ENCODE results near the gene TMCO1. TPM values are rescaled to one million over a fixed set of nuclear protein-coding genes. Genes with fewer than 3 reads are reported as not detected.
A peak's percentile ranks its signal among the peaks of the same experiment; 100 is the strongest.
"Not testable (repeated sequence)": the region's sequence is repeated elsewhere in the genome, so short reads cannot be mapped to it uniquely, and the experiment has no call there.

The TMCO1 gene
- total and polyA plus RNA-seq, 2 of the 13 experiments (the other 11 are each of a cell fraction or from before 2014, with no cell fraction given), result 106 to 119 TPM

GRCh38 chr1:165783519-165783918, 14.9 kb upstream of the TMCO1 start:
- H3K79me2 ChIP-seq (ENCODE audit: insufficient read depth, low read length); H3K27ac ChIP-seq (ENCODE audit: extremely low read length, insufficient read depth, low read length); H3K4me3 ChIP-seq (replicated peaks in 1 of 3; ENCODE audit: insufficient read depth in 1 of 3, low read depth in 2 of 3, low read length in 3 of 3); intact Hi-C loops (cut with micrococcal nuclease; ENCODE audit: unreplicated experiment); in situ Hi-C loops (cut with HindIII; ENCODE audit: extremely low pct_ligation_motif_present, low pct_unique_long_range_greater_than_20kb); FAIRE-seq; H2AFZ ChIP-seq (ENCODE audit: low read length); CTCF ChIA-PET (ENCODE audit: low intra/inter-chr PET ratio, low total read pairs); H3K27me3 ChIP-seq (ENCODE audit: control insufficient read depth in 1 of 2, insufficient read depth in 2 of 2, low read length in 2 of 2); H3K4me2 ChIP-seq (ENCODE audit: low read depth, low read length); H4K20me1 ChIP-seq (ENCODE audit: insufficient read depth, low read length); H3K9ac ChIP-seq (ENCODE audit: insufficient read depth, low read depth, low read length); BruUV-seq (replicated peaks); H3K9me3 ChIP-seq (ENCODE audit: low read length); H3K36me3 ChIP-seq (replicated peaks in 1 of 2; ENCODE audit: control insufficient read depth in 1 of 2, insufficient read depth in 2 of 2, low read length in 2 of 2); ATAC-seq; TF ChIP-seq FOXA1 (IDR thresholded peaks at IDR 0.05): not testable (repeated sequence)
- peak; percentile 32 for DNase-seq (ENCODE audit: low spot score)
- H3K4me1 ChIP-seq (ENCODE audit: insufficient read depth, low read length), result peaks cover 25% of the 10 kb centered on the region
- POLR2A ChIA-PET, result interaction anchor here (1.6 kb wide), 1 partner anchor 14 kb away, joined by 20 read pairs; the partner anchor contains the start of gene TMCO1
- WGBS (ENCODE audit: low lambda C conversion rate), result 15% methylated on average over 5 of the region's 11 CpGs
- TF ChIP-seq FOXA1 (CRISPR knock-in tag; IDR thresholded peaks at IDR 0.05), result peak; percentile 71
- TF ChIP-seq FOXA3 (CRISPR knock-in tag; IDR thresholded peaks at IDR 0.05), result peak; percentile 61
- TF ChIP-seq FOXK1 (CRISPR knock-in tag; IDR thresholded peaks at IDR 0.05; ENCODE audit: borderline replicate concordance, low read depth), result peak; percentile 40; the same call in 1 of the 2 replicates
- TF ChIP-seq BCL6 (CRISPR knock-in tag; IDR thresholded peaks at IDR 0.05), result 0 out of 2 replicates have a peak, but pooled peaks have one; percentile 19
- 0 out of 2 replicates have a peak, but pooled peaks have one; percentile 11 for TF ChIP-seq GATAD2A (CRISPR knock-in tag; IDR thresholded peaks at IDR 0.05)
- TF ChIP-seq ZMYM4 (CRISPR knock-in tag; IDR thresholded peaks at IDR 0.05), result peak; percentile 64
- TF ChIP-seq THAP9 (CRISPR knock-in tag; IDR thresholded peaks at IDR 0.05; ENCODE audit: borderline replicate concordance), result peak; percentile 88
- TF ChIP-seq, protein P1, sequence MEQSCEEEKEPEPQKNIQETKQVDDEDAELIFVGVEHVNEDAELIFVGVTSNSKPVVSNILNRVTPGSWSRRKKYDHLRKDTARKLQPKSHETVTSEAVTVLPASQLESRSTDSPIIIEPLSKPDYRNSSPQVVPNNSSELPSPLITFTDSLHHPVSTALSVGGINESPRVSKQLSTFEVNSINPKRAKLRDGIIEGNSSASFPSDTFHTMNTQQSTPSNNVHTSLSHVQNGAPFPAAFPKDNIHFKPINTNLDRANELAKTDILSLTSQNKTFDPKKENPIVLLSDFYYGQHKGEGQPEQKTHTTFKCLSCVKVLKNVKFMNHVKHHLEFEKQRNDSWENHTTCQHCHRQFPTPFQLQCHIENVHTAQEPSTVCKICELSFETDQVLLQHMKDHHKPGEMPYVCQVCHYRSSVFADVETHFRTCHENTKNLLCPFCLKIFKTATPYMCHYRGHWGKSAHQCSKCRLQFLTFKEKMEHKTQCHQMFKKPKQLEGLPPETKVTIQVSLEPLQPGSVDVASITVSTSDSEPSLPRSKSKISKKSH (CRISPR knock-in tag; IDR thresholded peaks at IDR 0.05; ENCODE audit: borderline replicate concordance), result 0 out of 2 replicates have a peak, but pooled peaks have one; percentile 41
- TF ChIP-seq ARID5B (CRISPR knock-in tag; IDR thresholded peaks at IDR 0.05), result peak; percentile 66
- TF ChIP-seq, protein P2, sequence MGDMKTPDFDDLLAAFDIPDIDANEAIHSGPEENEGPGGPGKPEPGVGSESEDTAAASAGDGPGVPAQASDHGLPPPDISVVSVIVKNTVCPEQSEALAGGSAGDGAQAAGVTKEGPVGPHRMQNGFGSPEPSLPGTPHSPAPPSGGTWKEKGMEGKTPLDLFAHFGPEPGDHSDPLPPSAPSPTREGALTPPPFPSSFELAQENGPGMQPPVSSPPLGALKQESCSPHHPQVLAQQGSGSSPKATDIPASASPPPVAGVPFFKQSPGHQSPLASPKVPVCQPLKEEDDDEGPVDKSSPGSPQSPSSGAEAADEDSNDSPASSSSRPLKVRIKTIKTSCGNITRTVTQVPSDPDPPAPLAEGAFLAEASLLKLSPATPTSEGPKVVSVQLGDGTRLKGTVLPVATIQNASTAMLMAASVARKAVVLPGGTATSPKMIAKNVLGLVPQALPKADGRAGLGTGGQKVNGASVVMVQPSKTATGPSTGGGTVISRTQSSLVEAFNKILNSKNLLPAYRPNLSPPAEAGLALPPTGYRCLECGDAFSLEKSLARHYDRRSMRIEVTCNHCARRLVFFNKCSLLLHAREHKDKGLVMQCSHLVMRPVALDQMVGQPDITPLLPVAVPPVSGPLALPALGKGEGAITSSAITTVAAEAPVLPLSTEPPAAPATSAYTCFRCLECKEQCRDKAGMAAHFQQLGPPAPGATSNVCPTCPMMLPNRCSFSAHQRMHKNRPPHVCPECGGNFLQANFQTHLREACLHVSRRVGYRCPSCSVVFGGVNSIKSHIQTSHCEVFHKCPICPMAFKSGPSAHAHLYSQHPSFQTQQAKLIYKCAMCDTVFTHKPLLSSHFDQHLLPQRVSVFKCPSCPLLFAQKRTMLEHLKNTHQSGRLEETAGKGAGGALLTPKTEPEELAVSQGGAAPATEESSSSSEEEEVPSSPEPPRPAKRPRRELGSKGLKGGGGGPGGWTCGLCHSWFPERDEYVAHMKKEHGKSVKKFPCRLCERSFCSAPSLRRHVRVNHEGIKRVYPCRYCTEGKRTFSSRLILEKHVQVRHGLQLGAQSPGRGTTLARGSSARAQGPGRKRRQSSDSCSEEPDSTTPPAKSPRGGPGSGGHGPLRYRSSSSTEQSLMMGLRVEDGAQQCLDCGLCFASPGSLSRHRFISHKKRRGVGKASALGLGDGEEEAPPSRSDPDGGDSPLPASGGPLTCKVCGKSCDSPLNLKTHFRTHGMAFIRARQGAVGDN (CRISPR knock-in tag; IDR thresholded peaks at IDR 0.05), result peak; percentile 45; the same call in 1 of the 2 replicates

All from HepG2 (cell line).